OCI-LY3 (cell line): Measurements from ENCODE around the gene RASSF7.
A peak's percentile ranks its signal among the peaks of the same experiment; 100 is the strongest.

Experiments
- H2AFZ ChIP-seq: fragments of 200-600, 300-600 bp; shearing (Covaris generic); 2 replicates; pipeline ENCODE4 v1.6.0; 2014; ENCODE audit warnings: antibody characterized with exemption, low read depth, low read length
- H3K27ac ChIP-seq: fragments of 200-600, 300-600 bp; sonication (generic); 2 replicates; pipeline ENCODE4 v1.5.1; 2014; ENCODE audit warnings: mild to moderate bottlenecking, low read length, moderate library complexity, mixed read lengths
- H3K27me3 ChIP-seq: fragments of 200-600, 300-600 bp; sonication (generic); 2 replicates; pipeline ENCODE4 v1.6.1; 2014; ENCODE audit warnings: low read depth, low read length, mixed read lengths
- H3K36me3 ChIP-seq: fragments of 200-600, 300-600 bp; sonication (generic); replicated peaks from 2 replicates; pipeline ENCODE3; 2014; ENCODE audit warnings: low read depth, low read length, mixed read lengths
- H3K4me1 ChIP-seq: fragments of 300-600, 200-600 bp; sonication (generic); 2 replicates; pipeline ENCODE4 v1.6.1; 2014; ENCODE audit warnings: low read length, mixed read lengths
- H3K4me2 ChIP-seq: fragments of 200-600, 300-600 bp; sonication (generic); 2 replicates; pipeline ENCODE4 v1.6.1; 2014; ENCODE audit warnings: low read length, mixed read lengths
- H3K4me3 ChIP-seq: fragments of 300-600, 200-600 bp; sonication (generic); 2 replicates; pipeline ENCODE4 v1.5.1; 2014; ENCODE audit warnings: antibody characterized with exemption, mild to moderate bottlenecking, low read length, moderate library complexity
- H3K79me2 ChIP-seq: fragments of 300-600, 200-600 bp; shearing (Covaris generic); 2 replicates; pipeline ENCODE4 v1.6.1; 2014; ENCODE audit warnings: mild to moderate bottlenecking, low read length, mixed read lengths
- H3K9ac ChIP-seq: fragments of 300-600, 200-600 bp; shearing (Covaris generic); 2 replicates; pipeline ENCODE4 v1.6.0; 2014; ENCODE audit warnings: mild to moderate bottlenecking, low read length, moderate library complexity
- H3K9me3 ChIP-seq: fragments of 200-600, 300-600 bp; shearing (Covaris generic); 2 replicates; pipeline ENCODE4 v1.6.1; 2014; ENCODE audit warnings: low read length, mixed read lengths; ENCODE audit not compliant: insufficient read depth
- H4K20me1 ChIP-seq: fragments of 200-600, 300-600 bp; sonication (generic); 2 replicates; pipeline ENCODE4 v1.6.1; 2016; ENCODE audit warnings: low read length, mixed read lengths; ENCODE audit not compliant: insufficient read depth
- EZH2phosphoT487 ChIP-seq: fragments of 200-600 bp; shearing (Covaris generic); IDR thresholded peaks from 2 replicates; pipeline ENCODE4 v1.6.1; 2018; ENCODE audit warnings: antibody characterized with exemption, mixed run types, low read depth
- TF ChIP-seq, protein P1 (sequence below): fragments of 200-600, 300-600 bp; sonication (generic); IDR thresholded peaks from 2 replicates; pipeline ENCODE4 v1.5.1; 2014; ENCODE audit warnings: antibody characterized with exemption, low read length, low read depth

The RASSF7 gene

DNA sequence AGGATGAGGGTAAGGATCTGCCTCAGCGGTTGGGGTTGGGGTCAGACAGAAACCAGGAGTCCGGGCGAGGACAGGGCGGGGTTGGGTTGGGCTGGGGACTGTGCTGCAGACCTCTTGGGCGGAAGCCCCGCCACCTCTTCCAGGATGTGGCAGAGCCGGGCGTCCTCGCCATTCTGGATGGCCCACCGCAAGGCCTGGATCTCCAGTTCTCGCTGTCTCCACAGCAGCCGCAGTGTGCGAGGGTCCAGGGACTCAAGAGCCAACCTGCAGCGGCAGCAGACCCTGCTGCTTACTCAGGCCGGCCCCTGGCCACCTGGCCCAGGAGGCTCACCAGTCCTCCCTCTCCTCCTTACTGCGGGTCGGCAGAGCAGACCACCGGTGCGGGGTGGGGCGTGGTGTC, 2.3 kb upstream of the RASSF7 start:
- H3K36me3 ChIP-seq, result no peaks in the 10 kb centered on the region
- no peak overlapping the region for H3K4me2 ChIP-seq
- no peak overlapping the region for H3K9ac ChIP-seq
- H3K9me3 ChIP-seq, result no peaks in the 10 kb centered on the region
- no peak overlapping the region for H2AFZ ChIP-seq
- H3K4me3 ChIP-seq, result no peak overlapping the region
- peaks cover 6% of the 10 kb centered on the region for H4K20me1 ChIP-seq
- H3K27me3 ChIP-seq, result no peaks in the 10 kb centered on the region
- TF ChIP-seq, protein P1, sequence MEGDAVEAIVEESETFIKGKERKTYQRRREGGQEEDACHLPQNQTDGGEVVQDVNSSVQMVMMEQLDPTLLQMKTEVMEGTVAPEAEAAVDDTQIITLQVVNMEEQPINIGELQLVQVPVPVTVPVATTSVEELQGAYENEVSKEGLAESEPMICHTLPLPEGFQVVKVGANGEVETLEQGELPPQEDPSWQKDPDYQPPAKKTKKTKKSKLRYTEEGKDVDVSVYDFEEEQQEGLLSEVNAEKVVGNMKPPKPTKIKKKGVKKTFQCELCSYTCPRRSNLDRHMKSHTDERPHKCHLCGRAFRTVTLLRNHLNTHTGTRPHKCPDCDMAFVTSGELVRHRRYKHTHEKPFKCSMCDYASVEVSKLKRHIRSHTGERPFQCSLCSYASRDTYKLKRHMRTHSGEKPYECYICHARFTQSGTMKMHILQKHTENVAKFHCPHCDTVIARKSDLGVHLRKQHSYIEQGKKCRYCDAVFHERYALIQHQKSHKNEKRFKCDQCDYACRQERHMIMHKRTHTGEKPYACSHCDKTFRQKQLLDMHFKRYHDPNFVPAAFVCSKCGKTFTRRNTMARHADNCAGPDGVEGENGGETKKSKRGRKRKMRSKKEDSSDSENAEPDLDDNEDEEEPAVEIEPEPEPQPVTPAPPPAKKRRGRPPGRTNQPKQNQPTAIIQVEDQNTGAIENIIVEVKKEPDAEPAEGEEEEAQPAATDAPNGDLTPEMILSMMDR, result no peak
- TF ChIP-seq EZH2phosphoT487, result no peak
- H3K27ac ChIP-seq, result no peak overlapping the region
- H3K79me2 ChIP-seq, result peaks cover 7% of the 10 kb centered on the region; the same call in 1 of the 2 replicates
- H3K4me1 ChIP-seq, result peaks cover 23% of the 10 kb centered on the region

DNA sequence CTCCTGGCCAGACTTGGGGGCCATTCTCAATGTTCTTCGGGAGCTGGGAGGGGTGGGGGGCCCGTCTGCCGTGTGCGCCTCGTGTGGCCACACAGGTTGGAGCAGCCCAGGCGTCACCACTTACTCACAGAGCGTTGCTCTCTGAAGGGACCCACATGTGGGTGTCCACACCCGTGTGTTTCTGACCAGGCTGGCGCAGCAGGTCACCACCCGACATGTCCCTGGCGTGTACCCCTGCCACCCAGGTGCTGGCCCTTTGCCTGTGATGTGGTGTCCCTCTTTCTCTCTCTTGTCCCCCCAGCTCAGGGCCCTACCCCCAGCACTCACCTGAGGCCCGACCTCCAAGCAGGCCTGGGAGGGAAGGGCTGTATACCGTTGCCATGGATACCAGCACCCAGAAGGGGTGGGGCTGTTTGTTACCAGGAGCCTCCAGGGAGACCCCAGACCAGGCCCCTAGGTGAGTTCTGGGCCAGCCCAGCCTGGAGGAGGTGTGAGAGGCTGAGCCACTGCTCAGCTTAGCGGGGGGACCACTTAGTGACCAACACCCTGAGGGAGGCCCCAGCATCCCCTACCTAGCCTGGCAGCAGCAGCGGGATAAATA, 1.6 kb upstream of the RASSF7 start:
- Histone ChIP-seq H3K4me1 (peaks cover 22% of the 10 kb centered on the region), H3K27me3 (no peaks in the 10 kb centered on the region), H3K4me2 (peak overlapping the region; percentile 93), H4K20me1 (peaks cover 10% of the 10 kb centered on the region), H2AFZ (no peak overlapping the region), H3K27ac (no peak overlapping the region), H3K36me3 (no peaks in the 10 kb centered on the region), H3K9me3 (no peaks in the 10 kb centered on the region), H3K9ac (no peak overlapping the region), H3K4me3 (no peak overlapping the region), H3K79me2 (peaks cover 7% of the 10 kb centered on the region; the same call in 1 of the 2 replicates)
- no peak for TF ChIP-seq EZH2phosphoT487
- TF ChIP-seq, protein P1, result peak; percentile 12

DNA sequence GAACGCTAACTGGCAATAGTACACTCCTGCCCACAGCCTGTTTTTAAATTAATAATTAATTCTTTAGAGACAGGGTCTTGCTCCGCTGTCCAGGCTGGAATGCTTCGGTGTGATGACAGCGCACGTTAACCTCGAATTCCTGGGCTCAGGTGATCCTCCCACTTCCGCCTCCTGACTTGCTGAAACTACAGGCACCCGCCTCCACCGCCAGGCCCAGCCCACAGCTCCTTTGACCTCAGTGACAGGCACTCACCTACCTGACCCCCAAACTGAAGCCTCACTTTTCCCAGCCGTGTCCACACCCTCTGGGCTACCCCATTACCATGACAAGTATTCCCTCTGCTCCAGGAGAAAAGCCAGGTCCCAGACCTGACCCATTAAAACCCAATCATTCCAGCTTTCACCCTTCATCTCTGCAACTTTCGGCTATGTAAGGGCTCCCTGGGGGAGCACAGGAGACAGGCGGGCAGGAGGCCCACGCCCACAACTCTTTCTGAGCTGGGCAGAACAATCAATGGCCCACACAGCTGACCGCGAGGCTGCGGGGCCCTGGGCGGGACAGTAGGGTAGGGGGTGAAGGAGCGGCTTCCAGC, 962 bp upstream of the RASSF7 start:
- Histone ChIP-seq H3K4me1 (peaks cover 18% of the 10 kb centered on the region), H3K79me2 (peaks cover 7% of the 10 kb centered on the region; the same call in 1 of the 2 replicates), H3K27ac (peak overlapping the region; percentile 25; the same call in 1 of the 2 replicates), H2AFZ (no peak overlapping the region), H3K9ac (peak overlapping the region; percentile 88), H3K27me3 (no peaks in the 10 kb centered on the region), H3K4me3 (peak overlapping the region; percentile 90), H3K36me3 (no peaks in the 10 kb centered on the region), H3K4me2 (peak overlapping the region; percentile 93), H3K9me3 (no peaks in the 10 kb centered on the region), H4K20me1 (peaks cover 10% of the 10 kb centered on the region)
- TF ChIP-seq, protein P1, result no peak
- no peak for TF ChIP-seq EZH2phosphoT487

DNA sequence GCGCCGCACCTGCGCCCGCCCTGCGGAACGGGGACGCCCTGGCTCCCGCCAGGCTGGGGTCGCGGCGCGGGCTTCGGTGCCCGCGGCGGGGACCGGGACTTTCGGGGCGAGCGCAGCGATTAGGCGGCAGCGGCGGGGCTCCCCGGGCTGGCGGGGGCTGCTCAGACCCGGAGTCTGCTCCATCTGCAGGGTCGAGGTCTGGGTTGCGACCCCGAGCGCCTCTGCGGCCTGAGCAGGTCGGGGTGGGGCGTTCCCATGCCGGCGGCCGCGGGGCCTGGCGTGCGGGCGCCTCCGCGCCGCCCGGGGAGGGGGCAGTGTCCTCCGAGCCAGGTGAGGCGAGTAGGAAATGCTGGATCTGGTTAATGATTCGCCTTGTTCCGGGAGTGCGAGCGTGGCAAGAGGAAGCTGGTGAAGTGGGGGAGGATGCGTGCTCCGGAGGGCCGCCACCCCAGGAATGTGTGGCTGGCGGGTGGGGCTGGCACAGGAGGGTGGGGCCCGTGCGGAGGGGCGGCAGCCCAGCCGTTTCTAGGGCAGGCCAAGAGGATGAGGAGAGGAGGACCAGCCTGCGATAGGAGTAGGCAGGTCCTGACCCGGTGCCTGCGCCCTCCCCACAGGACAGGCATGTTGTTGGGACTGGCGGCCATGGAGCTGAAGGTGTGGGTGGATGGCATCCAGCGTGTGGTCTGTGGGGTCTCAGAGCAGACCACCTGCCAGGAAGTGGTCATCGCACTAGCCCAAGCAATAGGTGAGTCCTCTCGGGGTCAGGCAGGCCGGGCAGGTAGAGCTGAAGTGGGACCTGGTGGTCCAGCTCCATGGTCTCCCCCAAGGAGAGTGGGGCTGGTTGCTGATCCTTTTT, 606 bp downstream of the RASSF7 start:
- Histone ChIP-seq H3K27me3 (no peaks in the 10 kb centered on the region), H3K4me1 (peaks cover 16% of the 10 kb centered on the region), H3K4me2 (peak overlapping the region; percentile 93), H3K4me3 (peak overlapping the region; percentile 83), H4K20me1 (peaks cover 16% of the 10 kb centered on the region), H2AFZ (0 out of 2 replicates have a peak overlapping the region, but pooled peaks have one; percentile 22), H3K27ac (no peak overlapping the region), H3K9ac (peak overlapping the region; percentile 65), H3K36me3 (peaks cover 8% of the 10 kb centered on the region), H3K79me2 (peaks cover 11% of the 10 kb centered on the region; the same call in 1 of the 2 replicates), H3K9me3 (no peaks in the 10 kb centered on the region)
- TF ChIP-seq, protein P1, result no peak
- TF ChIP-seq EZH2phosphoT487, result no peak
